GM12878 (cell line): ENCODE results near the gene NDUFS4.

ENCODE experiments used
- CBX5 ChIP-seq: sonication (generic); IDR thresholded peaks from 2 replicates; pipeline ENCODE4 v1.6.1; 2016; ENCODE audit warnings: low read depth, moderate library complexity, mild to moderate bottlenecking, inconsistent platforms
- MXI1 ChIP-seq: fragments of 150-350 bp; IDR thresholded peaks from 2 replicates; pipeline ENCODE4 v1.6.1; 2011; ENCODE audit warnings: low read depth, mild to moderate bottlenecking, inconsistent platforms, low read length, improper control_type of control experiment
- NFYB ChIP-seq: IDR thresholded peaks from 2 replicates; pipeline ENCODE4 v1.6.1; 2011; ENCODE audit warnings: low read depth, mild to moderate bottlenecking, low read length, improper control_type of control experiment, moderate library complexity; ENCODE audit not compliant: insufficient read depth
- PAX8 ChIP-seq: fragments of 450-650 bp; IDR thresholded peaks from 2 replicates; pipeline ENCODE4 v1.6.1; 2017; ENCODE audit warnings: mild to moderate bottlenecking, moderate library complexity
- USF2 ChIP-seq: IDR thresholded peaks from 2 replicates; pipeline ENCODE4 v1.6.1; 2011; ENCODE audit warnings: low read depth, low read length, improper control_type of control experiment, borderline replicate concordance

- TF ChIP-seq CBX5 (no peak), USF2 (no peak), MXI1 (no peak), PAX8 (no peak), NFYB (no peak)
Observed at GRCh38 chr5:53667621-53668020, 107.2 kb downstream of the NDUFS4 start.
